Hepatocyte (in vitro differentiated cells): ENCODE data around the gene JAKMIP1. TPM values are rescaled to one million over a fixed set of nuclear protein-coding genes. Genes with fewer than 3 reads are reported as not detected.

Source experiments
- DNase-seq: peaks from one replicate; pipeline ENCODE4 v3.0.0-alpha.2; 2016; ENCODE audit warnings: low spot score
- H2AFZ ChIP-seq: fragments of 200-600 bp; sonication (generic); 2 replicates; pipeline ENCODE4 v1.6.0; 2016; ENCODE audit warnings: antibody characterized with exemption, mild to moderate bottlenecking
- H3K27ac ChIP-seq: fragments of 200-600 bp; sonication (generic); 2 replicates; pipeline ENCODE4 v1.5.1; 2016; ENCODE audit warnings: mild to moderate bottlenecking
- H3K27me3 ChIP-seq: fragments of 200-600 bp; sonication (generic); 2 replicates; pipeline ENCODE4 v1.6.1; 2016
- H3K36me3 ChIP-seq: fragments of 200-600 bp; sonication (generic); replicated peaks from 2 replicates; pipeline ENCODE4 v1.5.1; 2016; ENCODE audit warnings: low read depth; ENCODE audit not compliant: insufficient read depth
- H3K4me1 ChIP-seq: fragments of 200-600 bp; sonication (generic); 2 replicates; pipeline ENCODE4 v1.5.1; 2016; ENCODE audit warnings: mild to moderate bottlenecking, moderate library complexity; ENCODE audit not compliant: insufficient read depth
- H3K4me2 ChIP-seq: fragments of 200-600 bp; sonication (generic); 2 replicates; pipeline ENCODE4 v1.6.0; 2016
- H3K4me3 ChIP-seq: fragments of 200-600 bp; sonication (generic); 2 replicates; pipeline ENCODE4 v1.5.1; 2016; ENCODE audit warnings: mild to moderate bottlenecking
- H3K79me2 ChIP-seq: fragments of 200-600 bp; sonication (generic); 2 replicates; pipeline ENCODE4 v1.6.0; 2017; ENCODE audit warnings: mild to moderate bottlenecking
- H3K9me2 ChIP-seq: fragments of 200-600 bp; sonication (generic); replicated peaks from 2 replicates; pipeline ENCODE4 v1.6.0; 2017; ENCODE audit warnings: mild to moderate bottlenecking; ENCODE audit not compliant: insufficient read depth
- H3K9me3 ChIP-seq: fragments of 200-600 bp; sonication (generic); 2 replicates; pipeline ENCODE4 v1.5.1; 2016; ENCODE audit warnings: low read depth, mild to moderate bottlenecking
- H4K20me1 ChIP-seq: fragments of 200-600 bp; sonication (generic); 2 replicates; pipeline ENCODE4 v1.6.0; 2016; ENCODE audit warnings: mild to moderate bottlenecking; ENCODE audit not compliant: insufficient read depth, poor library complexity, severe bottlenecking
- EZH2 ChIP-seq: fragments of 200-600 bp; sonication (generic); IDR thresholded peaks from 2 replicates; pipeline ENCODE4 v1.6.1; 2016; ENCODE audit warnings: antibody characterized with exemption, mild to moderate bottlenecking, borderline replicate concordance
- EZH2phosphoT487 ChIP-seq: fragments of 200-600 bp; sonication (generic); IDR thresholded peaks from one replicate; pipeline ENCODE4 v1.6.1; 2018; ENCODE audit warnings: antibody characterized with exemption, mild to moderate bottlenecking, low read depth, moderate library complexity; ENCODE audit not compliant: unreplicated experiment, severe bottlenecking
- WGBS: methylation state at CpG from one replicate; pipeline ENCODE4 v1.1.6; 2016; ENCODE audit warnings: low lambda C conversion rate; ENCODE audit errors: missing lambda C conversion rate; 5-methylcytosine and 5-hydroxymethylcytosine counted together
- polyA plus RNA-seq: library from polyadenylated mRNA; unstranded; fragments of >200 nt; fragmentation: Nextera tagmentation; extraction: Ambion mirVana; gene quantifications from 2 replicates; pipeline ENCODE4 v1.2.1, GENCODE V29; 2016
- total RNA-seq: library from RNA; depleted of rRNA; stranded (reverse); fragments of >200 nt; gene quantifications from 2 replicates; pipeline ENCODE4 v1.2.3, GENCODE V29; 2014
- TF ChIP-seq, protein P1 (sequence below): fragments of 200-600 bp; sonication (generic); IDR thresholded peaks from 2 replicates; pipeline ENCODE4 v1.5.1; 2016; ENCODE audit warnings: antibody characterized with exemption, mild to moderate bottlenecking; ENCODE audit not compliant: poor library complexity

The JAKMIP1 gene
- total and polyA plus RNA-seq, 2 experiments from 2014 or later: not detected

DNA sequence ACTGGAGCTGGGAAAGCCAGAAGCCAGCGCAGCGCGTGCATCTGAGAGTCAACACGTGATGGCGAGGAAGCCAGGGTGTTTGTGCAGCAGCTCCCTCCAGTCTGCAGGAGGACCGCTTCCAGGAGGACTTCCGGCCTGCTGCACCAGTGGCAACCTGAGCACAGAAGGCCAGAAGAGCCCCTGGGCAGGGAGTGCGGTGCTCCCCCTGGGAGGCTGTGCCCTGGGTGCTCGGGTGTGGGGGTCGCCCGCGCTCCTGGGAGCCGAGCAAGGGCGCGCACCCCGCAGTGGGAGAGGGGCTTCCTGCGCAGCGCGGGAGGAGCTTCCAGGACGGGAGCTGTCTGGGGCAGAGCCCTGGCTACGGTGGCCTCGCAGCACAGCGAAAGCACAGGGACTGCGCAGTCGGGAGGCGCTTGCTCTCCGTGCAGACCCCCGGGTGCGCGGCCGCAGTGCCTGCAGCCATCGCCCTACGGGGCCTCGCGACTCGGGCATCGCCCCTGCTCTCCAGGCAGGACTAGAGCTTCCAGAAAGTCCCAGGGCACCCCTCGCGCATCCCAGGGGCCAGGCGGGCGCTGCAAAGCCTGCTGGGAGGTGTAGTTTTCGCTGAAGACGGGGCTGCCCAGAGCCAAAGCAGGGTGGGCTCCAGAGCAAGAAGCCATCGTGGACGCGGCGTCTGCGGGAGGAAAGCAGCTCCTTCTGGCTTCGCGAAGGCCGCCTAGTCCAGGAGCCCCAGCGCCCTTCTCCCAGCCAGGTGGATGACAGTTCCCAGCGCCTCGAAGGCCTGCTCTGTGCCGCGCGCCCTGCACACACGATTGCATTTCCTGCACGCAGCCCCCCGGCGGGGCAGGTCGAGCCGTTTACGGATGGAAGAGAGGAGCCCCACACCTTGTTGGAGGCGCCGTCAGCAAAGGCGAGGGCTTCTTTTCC is 45.2 kb upstream of the JAKMIP1 start:
- Histone ChIP-seq H3K4me2 (peak overlapping the region; percentile 95), H3K27ac (peak overlapping the region; percentile 24), H3K9me2 (no peaks in the 10 kb centered on the region), H3K27me3 (peaks cover 15% of the 10 kb centered on the region), H2AFZ (peak overlapping the region; percentile 71), H3K4me1 (peaks cover 8% of the 10 kb centered on the region), H4K20me1 (no peaks in the 10 kb centered on the region), H3K36me3 (no peaks in the 10 kb centered on the region), H3K79me2 (no peaks in the 10 kb centered on the region), H3K4me3 (peak overlapping the region; percentile 41), H3K9me3 (no peaks in the 10 kb centered on the region)
- WGBS: 26% methylated on average over 66 of the region's 67 CpGs
- TF ChIP-seq EZH2: no peak
- TF ChIP-seq EZH2phosphoT487: no peak
- TF ChIP-seq, protein P1, sequence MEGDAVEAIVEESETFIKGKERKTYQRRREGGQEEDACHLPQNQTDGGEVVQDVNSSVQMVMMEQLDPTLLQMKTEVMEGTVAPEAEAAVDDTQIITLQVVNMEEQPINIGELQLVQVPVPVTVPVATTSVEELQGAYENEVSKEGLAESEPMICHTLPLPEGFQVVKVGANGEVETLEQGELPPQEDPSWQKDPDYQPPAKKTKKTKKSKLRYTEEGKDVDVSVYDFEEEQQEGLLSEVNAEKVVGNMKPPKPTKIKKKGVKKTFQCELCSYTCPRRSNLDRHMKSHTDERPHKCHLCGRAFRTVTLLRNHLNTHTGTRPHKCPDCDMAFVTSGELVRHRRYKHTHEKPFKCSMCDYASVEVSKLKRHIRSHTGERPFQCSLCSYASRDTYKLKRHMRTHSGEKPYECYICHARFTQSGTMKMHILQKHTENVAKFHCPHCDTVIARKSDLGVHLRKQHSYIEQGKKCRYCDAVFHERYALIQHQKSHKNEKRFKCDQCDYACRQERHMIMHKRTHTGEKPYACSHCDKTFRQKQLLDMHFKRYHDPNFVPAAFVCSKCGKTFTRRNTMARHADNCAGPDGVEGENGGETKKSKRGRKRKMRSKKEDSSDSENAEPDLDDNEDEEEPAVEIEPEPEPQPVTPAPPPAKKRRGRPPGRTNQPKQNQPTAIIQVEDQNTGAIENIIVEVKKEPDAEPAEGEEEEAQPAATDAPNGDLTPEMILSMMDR: no peak
- DNase-seq: peak; percentile 58

DNA sequence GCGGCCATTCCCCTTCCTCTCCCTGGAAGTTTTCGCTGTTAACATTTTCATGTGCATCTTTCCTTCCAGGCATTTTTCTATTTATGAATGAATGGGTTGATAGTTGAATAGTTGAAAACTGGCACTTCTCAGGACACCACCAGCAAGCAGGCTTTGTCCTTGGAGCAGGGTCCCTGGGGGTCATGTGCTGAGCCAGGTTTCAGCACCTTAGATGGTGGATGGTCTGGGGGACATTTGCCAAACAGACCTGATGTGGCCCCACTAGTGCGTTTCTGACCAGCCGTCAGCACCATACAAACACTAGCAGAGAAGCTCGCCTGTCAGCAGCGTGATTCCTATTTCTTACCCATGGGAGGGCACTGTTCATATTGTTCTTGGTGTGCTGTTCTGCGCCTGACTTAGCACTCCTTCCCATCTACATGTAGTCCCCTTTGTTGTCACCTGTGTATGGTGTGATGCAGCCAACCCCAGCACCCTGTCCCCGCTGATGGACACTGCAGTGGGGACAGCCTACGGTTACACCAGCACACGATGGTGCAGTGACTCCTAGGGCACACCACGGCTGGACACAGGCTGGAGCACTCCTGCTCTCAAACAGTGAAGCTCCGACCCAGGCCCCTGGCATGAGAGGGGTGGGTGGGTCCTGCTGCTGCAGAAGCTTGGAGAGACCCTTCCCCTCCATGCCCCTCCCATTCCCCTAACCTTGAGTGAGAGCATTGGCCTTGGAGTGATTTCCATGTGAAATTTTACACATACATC is 42.1 kb upstream of the JAKMIP1 start:
- 78% methylated on average over 12 of the region's 12 CpGs for WGBS
- H3K9me3 ChIP-seq: no peaks in the 10 kb centered on the region
- no peak overlapping the region for H3K4me2 ChIP-seq
- TF ChIP-seq, protein P1: no peak
- no peak for TF ChIP-seq EZH2phosphoT487
- H3K79me2 ChIP-seq: no peaks in the 10 kb centered on the region
- DNase-seq: no peak
- no peaks in the 10 kb centered on the region for H3K36me3 ChIP-seq
- H4K20me1 ChIP-seq: no peaks in the 10 kb centered on the region
- H3K27me3 ChIP-seq: no peaks in the 10 kb centered on the region
- H3K9me2 ChIP-seq: no peaks in the 10 kb centered on the region
- peaks cover 8% of the 10 kb centered on the region for H3K4me1 ChIP-seq
- H3K27ac ChIP-seq: no peak overlapping the region
- H2AFZ ChIP-seq: no peak overlapping the region
- H3K4me3 ChIP-seq: no peak overlapping the region

DNA sequence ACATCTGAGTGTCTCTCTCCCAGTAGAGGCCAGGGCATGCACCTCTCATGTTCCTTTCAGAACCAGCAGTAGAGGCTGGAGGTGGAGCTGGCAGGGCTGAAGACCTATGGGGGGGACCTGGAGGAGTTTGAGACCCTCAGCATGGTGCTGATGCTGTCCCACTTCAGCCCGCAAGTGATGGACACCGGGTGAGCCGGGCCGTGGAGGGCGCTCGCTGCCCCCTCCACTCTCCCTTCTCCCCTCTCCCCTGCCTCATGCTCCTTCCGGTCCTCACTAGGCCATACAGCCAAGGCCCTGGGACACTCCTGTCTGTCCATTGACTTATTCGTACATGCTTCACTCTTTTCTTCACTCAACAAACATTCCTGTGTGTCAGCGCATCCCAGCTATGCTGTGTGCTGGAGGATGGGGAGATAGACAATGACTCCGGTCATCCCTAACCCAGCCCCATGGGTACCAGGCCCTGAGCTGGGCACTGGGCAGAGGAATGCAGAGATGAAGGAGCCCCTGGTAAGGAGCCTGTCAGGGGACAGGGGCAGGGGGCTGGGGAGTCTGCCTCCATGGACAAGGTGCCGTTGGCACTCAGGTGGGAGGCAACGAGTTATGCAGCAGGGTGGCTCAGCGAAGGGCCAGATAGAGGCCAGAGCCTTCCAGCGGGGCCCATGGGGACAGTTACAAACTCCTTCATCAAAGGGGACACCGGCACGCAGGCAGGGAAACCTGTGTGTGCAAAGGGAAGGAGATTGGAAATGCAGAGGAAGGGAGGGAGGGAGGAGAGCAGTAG is 40.9 kb upstream of the JAKMIP1 start:
- H3K9me2 ChIP-seq: no peaks in the 10 kb centered on the region
- no peaks in the 10 kb centered on the region for H3K27me3 ChIP-seq
- H3K4me2 ChIP-seq: no peak overlapping the region
- H3K9me3 ChIP-seq: no peaks in the 10 kb centered on the region
- TF ChIP-seq, protein P1: no peak
- TF ChIP-seq EZH2phosphoT487 (no peak), EZH2 (no peak)
- H4K20me1 ChIP-seq: no peaks in the 10 kb centered on the region
- H3K4me3 ChIP-seq: no peak overlapping the region
- no peak overlapping the region for H3K27ac ChIP-seq
- no peaks in the 10 kb centered on the region for H3K36me3 ChIP-seq
- no peak overlapping the region for H2AFZ ChIP-seq
- H3K79me2 ChIP-seq: no peaks in the 10 kb centered on the region
- WGBS: 95% methylated on average over 16 of the region's 16 CpGs
- H3K4me1 ChIP-seq: peaks cover 8% of the 10 kb centered on the region
- DNase-seq: no peak
